DOHH2 (cell line): ENCODE results near the gene C11orf24.

Experiments used
- H3F3A ChIP-seq: fragments of 200-600 bp; sonication (generic), shearing (Covaris generic); 2 replicates; pipeline ENCODE4 v1.6.0; 2016; ENCODE audit warnings: antibody characterized with exemption, mild to moderate bottlenecking; ENCODE audit not compliant: control insufficient read depth, insufficient read depth
- H3K27ac ChIP-seq: fragments of 200-600 bp; sonication (generic); 2 replicates; pipeline ENCODE4 v1.5.1; 2014; ENCODE audit warnings: low read depth, mild to moderate bottlenecking, low read length, moderate library complexity
- H3K27me3 ChIP-seq: fragments of 200-600 bp; sonication (generic); 2 replicates; pipeline ENCODE4 v1.6.1; 2014; ENCODE audit warnings: mild to moderate bottlenecking, low read length, mixed read lengths; ENCODE audit not compliant: control insufficient read depth
- H3K36me3 ChIP-seq: fragments of 200-600 bp; sonication (generic); 2 replicates; pipeline ENCODE4 v1.6.1; 2014; ENCODE audit warnings: mild to moderate bottlenecking, low read length, moderate library complexity, mixed read lengths; ENCODE audit not compliant: control insufficient read depth
- H3K4me1 ChIP-seq: fragments of 200-600 bp; sonication (generic); 2 replicates; pipeline ENCODE4 v1.6.1; 2014; ENCODE audit warnings: mild to moderate bottlenecking, low read length, mixed read lengths; ENCODE audit not compliant: control insufficient read depth
- H3K4me2 ChIP-seq: fragments of 200-600 bp; sonication (generic); 2 replicates; pipeline ENCODE4 v1.6.0; 2014; ENCODE audit warnings: mild to moderate bottlenecking, low read length, moderate library complexity
- H3K4me3 ChIP-seq: fragments of 200-600 bp; sonication (generic); 2 replicates; pipeline ENCODE4 v1.5.1; 2014; ENCODE audit warnings: mild to moderate bottlenecking, low read length, mixed read lengths
- H3K79me2 ChIP-seq: fragments of 200-600 bp; sonication (generic); 2 replicates; pipeline ENCODE4 v1.6.1; 2014; ENCODE audit warnings: mild to moderate bottlenecking, low read length, mixed read lengths; ENCODE audit not compliant: control insufficient read depth
- H3K9me2 ChIP-seq: fragments of 200-600 bp; sonication (generic); replicated peaks from 2 replicates; pipeline ENCODE4 v1.6.1; 2014; ENCODE audit warnings: mild to moderate bottlenecking, low read length, mixed read lengths; ENCODE audit not compliant: control insufficient read depth
- H3K9me3 ChIP-seq: fragments of 200-600 bp; sonication (generic); 2 replicates; pipeline ENCODE4 v1.6.1; 2014; ENCODE audit warnings: antibody characterized with exemption, low read length, mixed read lengths; ENCODE audit not compliant: control insufficient read depth, insufficient read depth
- H4K20me1 ChIP-seq: fragments of 200-600 bp; sonication (generic); 2 replicates; pipeline ENCODE4 v1.6.0; 2014; ENCODE audit warnings: low read depth, mild to moderate bottlenecking, antibody characterized with exemption, low read length, moderate library complexity; ENCODE audit not compliant: control insufficient read depth, insufficient read depth
- CTCF ChIP-seq: fragments of 200-600 bp; sonication (generic); IDR thresholded peaks from one replicate; pipeline ENCODE4 v1.5.1; 2014; ENCODE audit warnings: antibody characterized with exemption, mild to moderate bottlenecking, low read depth, low read length; ENCODE audit not compliant: poor library complexity, severe bottlenecking
- EZH2phosphoT487 ChIP-seq: fragments of 200-600 bp; sonication (generic); IDR thresholded peaks from 2 replicates; pipeline ENCODE4 v1.6.1; 2017; ENCODE audit warnings: borderline replicate concordance, mild to moderate bottlenecking, antibody characterized with exemption, low read length, moderate library complexity, mixed read lengths

C11orf24 gene

GRCh38 chr11:68214173-68215086 lies 57.3 kb downstream of the C11orf24 start:
- Histone ChIP-seq H3K4me1 (peaks cover 26% of the 10 kb centered on the region), H3K9me3 (no peaks in the 10 kb centered on the region), H3K4me2 (peak overlapping the region; percentile 98), H3K79me2 (peaks cover 31% of the 10 kb centered on the region), H3K27me3 (peaks cover 18% of the 10 kb centered on the region), H3K36me3 (no peaks in the 10 kb centered on the region), H4K20me1 (peaks cover 6% of the 10 kb centered on the region; the same call in 1 of the 2 replicates), H3F3A (peaks cover 3% of the 10 kb centered on the region; the same call in 1 of the 2 replicates), H3K9me2 (no peaks in the 10 kb centered on the region), H3K4me3 (peak overlapping the region; percentile 89), H3K27ac (peak overlapping the region; percentile 74)
- TF ChIP-seq EZH2phosphoT487 (no peak), CTCF (no peak)

GRCh38 chr11:68213555-68214172 lies 58.1 kb downstream of the C11orf24 start:
- H3K79me2 ChIP-seq: peaks cover 39% of the 10 kb centered on the region
- no peaks in the 10 kb centered on the region for H3K9me2 ChIP-seq
- peak overlapping the region; percentile 89 for H3K4me3 ChIP-seq
- H3F3A ChIP-seq: peaks cover 5% of the 10 kb centered on the region; the same call in 1 of the 2 replicates
- H3K4me1 ChIP-seq: peaks cover 32% of the 10 kb centered on the region
- H4K20me1 ChIP-seq: peaks cover 6% of the 10 kb centered on the region; the same call in 1 of the 2 replicates
- H3K36me3 ChIP-seq: no peaks in the 10 kb centered on the region
- peaks cover 18% of the 10 kb centered on the region for H3K27me3 ChIP-seq
- no peaks in the 10 kb centered on the region for H3K9me3 ChIP-seq
- peak overlapping the region; percentile 98 for H3K4me2 ChIP-seq
- TF ChIP-seq CTCF (no peak), EZH2phosphoT487 (no peak)
- peak overlapping the region; percentile 74 for H3K27ac ChIP-seq

GRCh38 chr11:68213135-68213515 lies 58.6 kb downstream of the C11orf24 start, which contains the start of gene KMT5B:
TSS of gene KMT5B (minus strand) at chr11:68213296. CDS start at chr11:68190076, 23,220 bp downstream.
- no peaks in the 10 kb centered on the region for H3K36me3 ChIP-seq
- H3K9me3 ChIP-seq: no peaks in the 10 kb centered on the region
- peak within 1 kb of the TSS; percentile 74 for H3K27ac ChIP-seq
- H3K27me3 ChIP-seq: peaks cover 18% of the 10 kb centered on the region
- peaks cover 44% of the 10 kb centered on the region for H3K79me2 ChIP-seq
- H3K4me1 ChIP-seq: peaks cover 32% of the 10 kb centered on the region
- H3K4me2 ChIP-seq: peak within 1 kb of the TSS; percentile 98
- H3K4me3 ChIP-seq: peak within 1 kb of the TSS; percentile 96
- no peaks in the 10 kb centered on the region for H3K9me2 ChIP-seq
- H4K20me1 ChIP-seq: peaks cover 6% of the 10 kb centered on the region; the same call in 1 of the 2 replicates
- peaks cover 5% of the 10 kb centered on the region; the same call in 1 of the 2 replicates for H3F3A ChIP-seq
- TF ChIP-seq EZH2phosphoT487 (no peak), CTCF (no peak)
